Natural killer cell (primary cell): ENCODE data around the gene ABCA2. TPM values are rescaled to one million over a fixed set of nuclear protein-coding genes. Genes with fewer than 3 reads are reported as not detected.

ENCODE experiments used
- ATAC-seq, 3 donors: fragments of 150-1000 bp in 2 of 3; fragments of 200-7000 bp in 1 of 3; cut with Tn5 transposase; 1 replicate in 1 of 3; 2 replicates in 2 of 3; pipeline ENCODE4 v1.10.0; 2021; ENCODE audit warnings: mild to moderate bottlenecking in 2 of 3, moderate library complexity in 2 of 3
- DNase-seq, 2 donors: peaks; one replicate each; pipeline versions ENCODE4 v3.0.0 to v3.0.0-alpha.2; 2013 to 2021; ENCODE audit warnings: mixed read lengths in 1 of 2
- H3K27ac ChIP-seq: one replicate; pipeline ENCODE4 v1.5.1; 2013; ENCODE audit warnings: mild to moderate bottlenecking, low read length
- H3K27me3 ChIP-seq: one replicate; pipeline ENCODE4 v1.6.1; 2013; ENCODE audit warnings: low read length; ENCODE audit not compliant: control insufficient read depth, insufficient read depth
- H3K36me3 ChIP-seq: one replicate; pipeline ENCODE4 v1.6.1; 2013; ENCODE audit warnings: low read length; ENCODE audit not compliant: control insufficient read depth, insufficient read depth
- H3K4me1 ChIP-seq: one replicate; pipeline ENCODE4 v1.6.1; 2013; ENCODE audit warnings: low read length; ENCODE audit not compliant: control insufficient read depth, insufficient read depth
- H3K4me3 ChIP-seq: one replicate; pipeline ENCODE4 v1.5.1; 2013; ENCODE audit warnings: low read length
- H3K9me3 ChIP-seq: one replicate; pipeline ENCODE4 v1.6.1; 2013; ENCODE audit warnings: low read length; ENCODE audit not compliant: control insufficient read depth, insufficient read depth
- H3K27ac Mint-ChIP-seq, 2 donors: one replicate each; pipeline ENCODE4 v1.8.0; 2022; ENCODE audit warnings: mild to moderate bottlenecking in 2 of 2, mixed read lengths in 2 of 2, moderate library complexity in 1 of 2
- H3K27me3 Mint-ChIP-seq, 2 donors: one replicate each; pipeline ENCODE4 v1.8.0; 2022; ENCODE audit warnings: low read depth in 2 of 2, mixed read lengths in 2 of 2
- H3K36me3 Mint-ChIP-seq: one replicate; pipeline ENCODE4 v1.8.0; 2022; ENCODE audit warnings: mixed read lengths
- H3K4me1 Mint-ChIP-seq, 2 donors: one replicate each; pipeline ENCODE4 v1.8.0; 2022; ENCODE audit warnings: mixed read lengths in 2 of 2
- H3K4me3 Mint-ChIP-seq: one replicate; pipeline ENCODE4 v1.8.0; 2022; ENCODE audit warnings: mild to moderate bottlenecking, moderate library complexity, mixed read lengths
- H3K9me3 Mint-ChIP-seq, 2 donors: one replicate each; pipeline ENCODE4 v1.8.0; 2022; ENCODE audit warnings: mixed read lengths in 2 of 2
- WGBS: methylation state at CpG from one replicate; pipeline ENCODE4 v1.1.7; 2013; ENCODE audit warnings: missing lambda C conversion rate; ENCODE audit not compliant: insufficient coverage; 5-methylcytosine and 5-hydroxymethylcytosine counted together
- intact Hi-C: fragments of 100-400 bp; cut with micrococcal nuclease; formaldehyde crosslinking; loops from one replicate; pipeline ENCODE4 v1.14.2; 2022
- total RNA-seq, 4 donors: library from RNA; stranded (reverse); fragments of 120-200 nt in 1 of 4; gene quantifications; one replicate each; pipeline versions ENCODE4 v1.2.3 to v1.2.4, GENCODE V29; 2013 to 2022
- TF ChIP-seq, protein P1 (sequence below): fragments of 200-600 bp; IDR thresholded peaks from one replicate; pipeline ENCODE4 v1.8.0; 2022; ENCODE audit warnings: antibody characterized with exemption

The ABCA2 gene
- total RNA-seq, 3 donors from 2014 or later (not counting 1 experiment from before 2014, with no cell fraction given), result 356 to 416 (median 357) TPM

DNA sequence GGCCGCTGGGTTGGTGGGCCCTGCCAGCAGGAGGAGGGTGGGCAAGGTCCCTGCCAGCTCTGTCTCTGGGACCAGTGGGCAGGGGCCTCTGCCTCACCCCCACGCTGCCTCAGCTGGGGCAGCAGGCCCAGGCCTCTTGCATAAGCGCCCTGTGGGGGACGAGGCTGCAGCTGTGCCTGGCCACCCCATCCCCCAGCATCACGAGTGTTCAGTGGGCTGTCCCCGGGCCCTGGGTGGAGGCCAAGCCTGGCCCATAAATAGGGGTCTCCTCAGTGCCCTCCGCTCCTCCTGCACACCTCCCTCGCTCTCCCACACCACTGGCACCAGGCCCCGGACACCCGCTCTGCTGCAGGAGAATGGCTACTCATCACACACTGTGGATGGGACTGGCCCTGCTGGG, 50.8 kb downstream of the ABCA2 start, which contains the start of gene PTGDS:
TSS of gene PTGDS (plus strand) at position 282 of the 400 bp plus-strand sequence. CDS start at position 357, 75 bp downstream.
- DNase-seq, result no peak
- TF ChIP-seq, protein P1, sequence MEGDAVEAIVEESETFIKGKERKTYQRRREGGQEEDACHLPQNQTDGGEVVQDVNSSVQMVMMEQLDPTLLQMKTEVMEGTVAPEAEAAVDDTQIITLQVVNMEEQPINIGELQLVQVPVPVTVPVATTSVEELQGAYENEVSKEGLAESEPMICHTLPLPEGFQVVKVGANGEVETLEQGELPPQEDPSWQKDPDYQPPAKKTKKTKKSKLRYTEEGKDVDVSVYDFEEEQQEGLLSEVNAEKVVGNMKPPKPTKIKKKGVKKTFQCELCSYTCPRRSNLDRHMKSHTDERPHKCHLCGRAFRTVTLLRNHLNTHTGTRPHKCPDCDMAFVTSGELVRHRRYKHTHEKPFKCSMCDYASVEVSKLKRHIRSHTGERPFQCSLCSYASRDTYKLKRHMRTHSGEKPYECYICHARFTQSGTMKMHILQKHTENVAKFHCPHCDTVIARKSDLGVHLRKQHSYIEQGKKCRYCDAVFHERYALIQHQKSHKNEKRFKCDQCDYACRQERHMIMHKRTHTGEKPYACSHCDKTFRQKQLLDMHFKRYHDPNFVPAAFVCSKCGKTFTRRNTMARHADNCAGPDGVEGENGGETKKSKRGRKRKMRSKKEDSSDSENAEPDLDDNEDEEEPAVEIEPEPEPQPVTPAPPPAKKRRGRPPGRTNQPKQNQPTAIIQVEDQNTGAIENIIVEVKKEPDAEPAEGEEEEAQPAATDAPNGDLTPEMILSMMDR, result no peak
- intact Hi-C loops, result no loop called here
- no peak for ATAC-seq
- Histone ChIP-seq H3K27ac (peak within 1 kb of the TSS; percentile 48), H3K9me3 (no peaks in the 10 kb centered on the region), H3K4me1 (peaks cover 59% of the 10 kb centered on the region), H3K36me3 (no peaks in the 10 kb centered on the region), H3K4me3 (peak within 1 kb of the TSS; percentile 44), H3K27me3 (no peaks in the 10 kb centered on the region)
- peak within 1 kb of the TSS; percentile 78 to 80 for H3K27ac Mint-ChIP-seq
- WGBS, result 83% methylated on average over 10 of the region's 10 CpGs
- H3K9me3 Mint-ChIP-seq, result no peaks in the 10 kb centered on the region
- peak within 1 kb of the TSS; percentile 83 for H3K4me3 Mint-ChIP-seq
- peaks cover 6 to 39% of the 10 kb centered on the region in 2 donors for H3K4me1 Mint-ChIP-seq
- H3K27me3 Mint-ChIP-seq, result no peaks in the 10 kb centered on the region
- no peaks in the 10 kb centered on the region for H3K36me3 Mint-ChIP-seq

DNA sequence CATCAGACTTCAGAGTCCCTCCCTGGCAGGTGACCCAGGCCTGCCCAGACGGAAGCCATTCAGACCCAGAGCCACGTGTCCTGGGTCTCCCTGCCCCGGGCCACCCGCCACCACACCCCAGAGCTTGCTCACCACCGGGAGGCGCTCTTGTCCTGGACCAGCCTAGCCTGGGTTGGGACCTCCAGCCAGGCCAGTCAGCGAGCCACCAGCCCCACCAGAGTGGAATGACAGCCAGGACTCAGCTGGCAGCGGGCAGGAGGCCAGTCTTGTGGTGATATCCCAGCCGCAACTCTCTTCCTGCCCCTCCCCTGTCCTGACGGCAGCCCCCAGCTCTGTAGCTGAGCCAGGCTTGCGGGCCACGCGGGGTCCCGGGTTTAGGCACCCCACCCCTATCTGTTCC, 52.4 kb downstream of the ABCA2 start:
- TF ChIP-seq, protein P1, result peak; percentile 44
- WGBS, result 10% methylated on average over 14 of the region's 14 CpGs

DNA sequence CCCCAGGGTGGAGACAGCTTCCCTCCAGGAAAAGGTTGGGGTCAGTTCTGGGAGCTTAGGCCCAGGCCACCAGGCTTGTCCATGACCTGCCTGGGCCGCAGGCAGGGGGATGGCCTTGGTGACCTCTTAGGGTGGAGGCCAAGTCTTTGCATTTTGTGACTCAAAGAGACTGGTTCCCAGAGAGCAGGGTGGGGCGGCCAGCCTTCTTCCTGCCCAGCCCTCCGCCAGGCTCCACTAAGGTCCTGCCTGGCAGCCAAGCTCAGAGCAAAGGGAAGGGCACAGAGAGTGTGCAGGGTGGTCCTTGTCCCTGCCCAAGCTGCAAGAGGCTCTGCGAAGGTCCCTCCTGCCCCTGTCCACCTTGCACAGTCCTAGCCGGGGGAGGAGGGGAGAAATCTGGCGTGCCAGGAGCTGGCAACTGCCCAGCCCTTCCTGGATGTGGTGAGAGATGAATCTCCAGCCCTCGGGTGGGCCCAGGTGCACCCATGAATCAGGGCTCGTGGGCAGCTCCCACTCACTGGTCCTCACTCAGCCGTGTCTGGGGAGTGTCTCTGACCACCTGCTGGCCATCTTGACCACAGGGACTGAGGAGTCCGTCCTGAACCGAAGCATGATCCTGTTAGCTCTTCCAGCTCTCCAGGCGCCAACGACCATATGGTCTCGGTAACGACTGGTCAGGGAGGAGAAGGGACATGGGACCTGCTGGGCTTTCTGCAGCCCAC, 53.1 kb downstream of the ABCA2 start:
- 34% methylated on average over 15 of the region's 15 CpGs for WGBS
- H3K27ac Mint-ChIP-seq, result peak overlapping the region; percentile 78 to 80

More for the DNA sequence above, 52.4 kb downstream of the ABCA2 start:
- Mint-ChIP-seq H3K9me3 (no peaks in the 10 kb centered on the region), H3K27ac (peak overlapping the region; percentile 78 to 80), H3K36me3 (no peaks in the 10 kb centered on the region), H3K4me1 (peaks cover 6 to 39% of the 10 kb centered on the region in 2 donors), H3K4me3 (peak overlapping the region; percentile 83), H3K27me3 (no peaks in the 10 kb centered on the region)
- Histone ChIP-seq H3K27ac (peak overlapping the region; percentile 51), H3K4me3 (peak overlapping the region; percentile 26), H3K9me3 (no peaks in the 10 kb centered on the region), H3K4me1 (peaks cover 59% of the 10 kb centered on the region), H3K36me3 (no peaks in the 10 kb centered on the region), H3K27me3 (no peaks in the 10 kb centered on the region)
- peak in 1 of 2 donors; percentile 55 for DNase-seq
- ATAC-seq, result peak; percentile 11 to 19 (median 17)
- intact Hi-C loops, result no loop called here

More for the DNA sequence above, 53.1 kb downstream of the ABCA2 start:
- no peaks in the 10 kb centered on the region for H3K9me3 ChIP-seq
- Mint-ChIP-seq H3K27me3 (no peaks in the 10 kb centered on the region), H3K4me1 (peaks cover 6 to 41% of the 10 kb centered on the region in 2 donors), H3K9me3 (no peaks in the 10 kb centered on the region), H3K36me3 (no peaks in the 10 kb centered on the region), H3K4me3 (peak overlapping the region; percentile 83)
- peak overlapping the region; percentile 26 for H3K4me3 ChIP-seq
- H3K4me1 ChIP-seq, result peaks cover 59% of the 10 kb centered on the region
- intact Hi-C loops, result no loop called here
- H3K27me3 ChIP-seq, result no peaks in the 10 kb centered on the region
- ATAC-seq (no peak), DNase-seq (peak in 1 of 2 donors; percentile 45)
- no peaks in the 10 kb centered on the region for H3K36me3 ChIP-seq
- TF ChIP-seq, protein P1, result no peak
- peak overlapping the region; percentile 51 for H3K27ac ChIP-seq
